ENCODE data around the gene CD99. TPM values are rescaled to one million over a fixed set of nuclear protein-coding genes. Genes with fewer than 3 reads are reported as not detected.
A peak's percentile ranks its signal among the peaks of the same experiment; 100 is the strongest.

Gene CD99
- total RNA-seq, 4 donors from 2014 or later: 285 to 421 (median 292) TPM

GRCh38 chrX:2676794-2677675, 14.1 kb upstream of the CD99 start:
- H3K36me3 ChIP-seq: no peaks in the 10 kb centered on the region
- TF ChIP-seq POLR2A (IDR thresholded peaks at IDR 0.05): no peak
- H3K4me3 ChIP-seq: no peak overlapping the region
- H3K27ac ChIP-seq: no peak overlapping the region
- no peaks in the 10 kb centered on the region for H3K27me3 ChIP-seq
- H3K4me1 ChIP-seq: peaks cover 0 to 15% (median 2%) of the 10 kb centered on the region in 3 donors
- no peak for ATAC-seq
- no peaks in the 10 kb centered on the region for H3K9me3 ChIP-seq
- 63 to 84% methylated on average over 6 to 7 of the region's 7 CpGs for WGBS, 2 donors (ENCODE audit: low coverage in 1 of 2)

- WGBS, 2 donors (ENCODE audit: low coverage in 1 of 2): 20 to 61% methylated on average over 3 to 8 of the region's 10 CpGs
- peak; percentile 92 for ATAC-seq
- H3K36me3 ChIP-seq: no peaks in the 10 kb centered on the region
- no peaks in the 10 kb centered on the region for H3K27me3 ChIP-seq
- H3K4me1 ChIP-seq: peaks cover 0 to 15% (median 2%) of the 10 kb centered on the region in 3 donors
- no peak overlapping the region for H3K4me3 ChIP-seq
- TF ChIP-seq POLR2A (IDR thresholded peaks at IDR 0.05) (no peak), POLR2AphosphoS5 (IDR thresholded peaks at IDR 0.05) (peak; percentile 86)
- no peaks in the 10 kb centered on the region for H3K9me3 ChIP-seq
- H3K27ac ChIP-seq: no peak overlapping the region
These were observed 13.3 kb upstream of the CD99 start for GRCh38 chrX:2677764-2678163.

GRCh38 chrX:2678583-2678982, 12.5 kb upstream of the CD99 start:
- H3K4me1 ChIP-seq: peaks cover 0 to 15% (median 2%) of the 10 kb centered on the region in 3 donors
- TF ChIP-seq CTCF (IDR thresholded peaks at IDR 0.05) (no peak), POLR2A (IDR thresholded peaks at IDR 0.05) (no peak), POLR2AphosphoS5 (IDR thresholded peaks at IDR 0.05) (no peak), EP300 (IDR thresholded peaks at IDR 0.05) (no peak)
- no peaks in the 10 kb centered on the region for H3K36me3 ChIP-seq
- H3K27me3 ChIP-seq: no peaks in the 10 kb centered on the region
- H3K4me3 ChIP-seq: no peak overlapping the region
- no peak overlapping the region for H3K27ac ChIP-seq
- ATAC-seq: no peak
- 62 to 89% methylated on average over 5 of the region's 5 CpGs for WGBS, 2 donors (ENCODE audit: low coverage in 1 of 2)
- no peaks in the 10 kb centered on the region for H3K9me3 ChIP-seq

DNA sequence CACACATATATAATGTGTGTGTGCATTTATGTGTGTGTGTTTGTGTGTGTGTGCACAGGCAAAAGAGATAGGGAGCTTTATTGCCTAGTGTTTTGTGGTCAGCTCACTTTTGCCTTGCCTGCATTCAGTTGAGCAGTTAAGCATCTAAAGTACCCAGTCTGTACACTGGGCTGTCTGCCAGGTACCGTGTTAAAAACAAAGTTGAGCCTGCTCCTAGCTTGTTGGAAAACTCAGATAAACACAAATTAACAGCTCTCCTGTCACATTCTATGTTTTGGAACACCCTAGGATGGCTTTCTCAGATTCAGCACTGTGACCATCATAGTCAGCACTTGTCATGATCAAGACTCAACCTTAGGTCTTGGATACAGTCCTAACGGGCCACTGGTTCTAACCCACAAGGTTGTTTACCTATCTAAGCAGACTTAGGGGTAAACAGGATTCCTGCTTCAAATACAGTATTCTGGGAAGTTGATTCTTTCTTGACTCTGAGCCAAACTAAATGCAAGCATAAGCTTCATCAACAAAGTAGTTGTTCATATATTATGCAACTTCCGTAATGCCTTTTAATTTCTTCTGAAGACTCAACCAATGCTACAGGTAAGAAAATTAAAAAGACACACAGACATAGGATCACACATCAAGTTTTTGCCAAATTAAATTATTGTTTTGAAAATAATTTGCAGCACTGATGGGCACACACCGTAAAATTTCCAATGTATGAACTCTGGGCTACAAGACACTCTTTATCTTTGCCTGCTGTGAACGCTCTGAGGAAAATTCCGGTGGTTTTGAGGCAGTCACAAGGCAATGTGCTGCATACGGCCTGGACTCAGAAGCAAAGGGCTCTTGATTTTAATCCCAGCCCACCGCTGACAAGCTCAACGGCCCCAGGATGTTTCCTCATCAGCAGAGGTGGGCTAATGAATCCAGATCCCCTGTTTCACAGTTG, 11.3 kb upstream of the CD99 start:
- H3K4me1 ChIP-seq: peaks cover 0 to 15% (median 2%) of the 10 kb centered on the region in 3 donors
- WGBS, 2 donors (ENCODE audit: low coverage in 1 of 2): 68 to 82% methylated on average over 7 to 8 of the region's 9 CpGs
- no peak overlapping the region for H3K27ac ChIP-seq
- no peak overlapping the region for H3K4me3 ChIP-seq
- H3K9me3 ChIP-seq: no peaks in the 10 kb centered on the region
- H3K36me3 ChIP-seq: no peaks in the 10 kb centered on the region
- no peaks in the 10 kb centered on the region for H3K27me3 ChIP-seq
- TF ChIP-seq POLR2A (IDR thresholded peaks at IDR 0.05): no peak
- ATAC-seq: no peak

DNA sequence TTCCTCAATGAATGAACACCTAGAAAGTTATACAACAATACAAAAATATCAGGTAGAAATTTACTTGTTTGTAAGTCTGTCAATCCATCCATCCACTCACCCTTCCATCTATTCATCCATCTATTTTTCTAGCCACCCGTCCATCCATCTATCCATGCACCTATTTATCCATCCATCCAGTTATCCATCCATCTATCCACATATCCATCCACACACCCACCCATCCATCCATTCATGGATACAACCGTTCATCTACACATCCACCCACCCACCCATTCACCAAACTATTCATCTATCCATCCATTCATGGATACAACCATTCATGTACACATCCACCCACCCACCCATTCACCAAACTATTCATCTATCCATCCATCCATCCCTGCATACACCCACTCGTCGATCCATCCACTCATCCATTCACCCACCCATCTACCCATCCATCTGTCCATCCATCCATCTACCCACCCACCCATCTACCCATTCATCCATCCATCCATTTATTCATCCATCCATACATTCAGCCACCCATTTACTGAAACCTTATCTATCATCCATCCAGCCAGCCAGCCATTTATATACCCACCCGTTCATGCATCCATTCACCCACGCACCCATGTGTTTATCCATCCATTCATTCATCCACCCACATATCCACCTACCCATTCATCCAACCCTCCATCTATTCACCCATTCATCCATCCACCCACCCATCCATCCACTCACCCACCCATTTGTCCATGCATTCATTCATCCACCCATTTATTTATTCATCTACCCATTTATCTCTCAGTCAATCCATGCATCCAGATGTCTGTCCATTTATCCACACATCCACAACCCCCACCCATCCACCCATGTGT, 10.4 kb upstream of the CD99 start:
- Histone ChIP-seq H3K27me3 (no peaks in the 10 kb centered on the region), H3K9me3 (no peaks in the 10 kb centered on the region), H3K27ac (no peak overlapping the region), H3K4me1 (peaks cover 0 to 15% (median 2%) of the 10 kb centered on the region in 3 donors), H3K4me3 (no peak overlapping the region), H3K36me3 (no peaks in the 10 kb centered on the region)
- no peak for TF ChIP-seq EP300 (IDR thresholded peaks at IDR 0.05)
- TF ChIP-seq CTCF (IDR thresholded peaks at IDR 0.05): no peak
- TF ChIP-seq POLR2A (IDR thresholded peaks at IDR 0.05): no peak
- ATAC-seq: no peak
- WGBS, 2 donors (ENCODE audit: low coverage in 1 of 2): 60 to 94% methylated on average over 6 of the region's 6 CpGs
